ENCODE results near the gene CHRND. TPM values are rescaled to one million over a fixed set of nuclear protein-coding genes. Genes with fewer than 3 reads are reported as not detected.
A peak's percentile ranks its signal among the peaks of the same experiment; 100 is the strongest.

The CHRND gene
- polyA plus RNA-seq, 3 donors = not detected

GRCh38 chr2:232494542-232494941 lies 31.4 kb upstream of the CHRND start:
- Histone ChIP-seq H3K79me2 (ENCODE audit: insufficient read depth, low read length) (no peaks in the 10 kb centered on the region), H3K9ac (ENCODE audit: insufficient read depth, low read length, poor library complexity, severe bottlenecking) (no peak overlapping the region), H3K4me3 (replicated peaks in 1 of 3; ENCODE audit: low read depth in 2 of 3, low read length in 3 of 3) (no peak overlapping the region), H3K4me1 (ENCODE audit: control insufficient read depth in 1 of 2, insufficient read depth in 2 of 2, low read length in 2 of 2) (no peaks in the 10 kb centered on the region), H3K27ac (ENCODE audit: low read depth in 1 of 2, low read length in 2 of 2) (no peak overlapping the region), H3K9me3 (replicated peaks in 1 of 2; ENCODE audit: control insufficient read depth in 1 of 2, insufficient read depth in 1 of 2, low read length in 2 of 2) (no peaks in the 10 kb centered on the region), H3K27me3 (ENCODE audit: control insufficient read depth in 2 of 2, insufficient read depth in 2 of 2, low read length in 2 of 2) (peaks cover 0 to 4% of the 10 kb centered on the region in 2 donors), H4K20me1 (ENCODE audit: insufficient read depth, low read length) (no peaks in the 10 kb centered on the region), H3K4me2 (replicated peaks; ENCODE audit: extremely low read depth, low read length, poor library complexity, severe bottlenecking) (no peak overlapping the region), H2AFZ (ENCODE audit: insufficient read depth, low read depth, low read length, poor library complexity, severe bottlenecking) (no peak overlapping the region), H3K36me3 (replicated peaks in 1 of 2; ENCODE audit: control insufficient read depth in 1 of 2, insufficient read depth in 2 of 2, low read length in 2 of 2) (no peaks in the 10 kb centered on the region)
- peaks cover 5 to 15% (median 8%) of the 10 kb centered on the region in 3 donors for H3K27me3 Mint-ChIP-seq (ENCODE audit: low read depth in 3 of 3)
- no peak for TF ChIP-seq CTCF (IDR thresholded peaks at IDR 0.05)
- H3K36me3 Mint-ChIP-seq = no peaks in the 10 kb centered on the region
- H3K27ac Mint-ChIP-seq = no peak overlapping the region
- intact Hi-C loops (cut with micrococcal nuclease) = no loop called here
- H3K9me3 Mint-ChIP-seq = no peaks in the 10 kb centered on the region
- H3K4me3 Mint-ChIP-seq = no peak overlapping the region
- 100% methylated on average over 3 of the region's 5 CpGs for WGBS (ENCODE audit: insufficient coverage)
- no peak for DNase-seq
- no peaks in the 10 kb centered on the region for H3K4me1 Mint-ChIP-seq

GRCh38 chr2:232495292-232495691 lies 30.7 kb upstream of the CHRND start:
- 98% methylated on average over 5 of the region's 7 CpGs for WGBS (ENCODE audit: insufficient coverage)
- H3K9ac ChIP-seq (ENCODE audit: insufficient read depth, low read length, poor library complexity, severe bottlenecking) = no peak overlapping the region
- H3K27me3 ChIP-seq (ENCODE audit: control insufficient read depth in 2 of 2, insufficient read depth in 2 of 2, low read length in 2 of 2) = no peaks in the 10 kb centered on the region
- no peaks in the 10 kb centered on the region for H3K4me1 ChIP-seq (ENCODE audit: control insufficient read depth in 1 of 2, insufficient read depth in 2 of 2, low read length in 2 of 2)
- no peak overlapping the region for H3K4me2 ChIP-seq (replicated peaks; ENCODE audit: extremely low read depth, low read length, poor library complexity, severe bottlenecking)
- no peaks in the 10 kb centered on the region for H4K20me1 ChIP-seq (ENCODE audit: insufficient read depth, low read length)
- H3K79me2 ChIP-seq (ENCODE audit: insufficient read depth, low read length) = no peaks in the 10 kb centered on the region
- peak overlapping the region in 1 of 7 donors; percentile 56 for H3K27ac Mint-ChIP-seq
- H3K36me3 ChIP-seq (replicated peaks in 1 of 2; ENCODE audit: control insufficient read depth in 1 of 2, insufficient read depth in 2 of 2, low read length in 2 of 2) = no peaks in the 10 kb centered on the region
- intact Hi-C loops (cut with micrococcal nuclease) = no loop called here
- no peaks in the 10 kb centered on the region for H3K9me3 Mint-ChIP-seq
- no peak overlapping the region for H3K27ac ChIP-seq (ENCODE audit: low read depth in 1 of 2, low read length in 2 of 2)
- no peak overlapping the region for H3K4me3 ChIP-seq (replicated peaks in 1 of 3; ENCODE audit: low read depth in 2 of 3, low read length in 3 of 3)
- H2AFZ ChIP-seq (ENCODE audit: insufficient read depth, low read depth, low read length, poor library complexity, severe bottlenecking) = no peak overlapping the region
- no peaks in the 10 kb centered on the region for H3K36me3 Mint-ChIP-seq
- DNase-seq = no peak
- TF ChIP-seq CTCF (IDR thresholded peaks at IDR 0.05) = no peak
- H3K27me3 Mint-ChIP-seq (ENCODE audit: low read depth in 3 of 3) = peaks cover 6 to 14% (median 11%) of the 10 kb centered on the region in 3 donors
- no peak overlapping the region for H3K4me3 Mint-ChIP-seq
- H3K4me1 Mint-ChIP-seq = no peaks in the 10 kb centered on the region
- H3K9me3 ChIP-seq (replicated peaks in 1 of 2; ENCODE audit: control insufficient read depth in 1 of 2, insufficient read depth in 1 of 2, low read length in 2 of 2) = no peaks in the 10 kb centered on the region
